Measurements from ENCODE around the gene HMGB4.

DNA sequence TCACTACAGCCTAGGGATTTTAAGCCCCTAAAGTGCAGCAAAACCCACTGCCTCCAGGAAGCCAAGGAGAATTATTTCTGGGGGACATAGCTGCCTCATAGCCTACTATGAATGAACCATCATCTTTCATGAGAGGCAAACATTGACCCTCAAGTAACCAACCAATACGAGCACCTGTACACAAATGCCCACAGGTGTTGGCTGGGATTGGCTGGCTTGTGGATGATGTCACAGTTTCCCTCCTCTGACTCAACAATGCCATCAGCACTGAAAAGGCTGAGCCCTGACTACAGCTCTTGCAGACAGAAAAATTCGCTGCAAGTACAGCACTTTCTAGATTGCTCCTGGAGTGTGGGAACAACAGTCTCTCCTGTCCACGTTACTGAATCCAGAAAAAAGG is at the start of gene HMGB4:
- no peak for TF ChIP-seq MYNN (tag by site-specific recombination; IDR thresholded peaks at IDR 0.05; ENCODE audit: borderline replicate concordance)
- TF ChIP-seq, protein P1, sequence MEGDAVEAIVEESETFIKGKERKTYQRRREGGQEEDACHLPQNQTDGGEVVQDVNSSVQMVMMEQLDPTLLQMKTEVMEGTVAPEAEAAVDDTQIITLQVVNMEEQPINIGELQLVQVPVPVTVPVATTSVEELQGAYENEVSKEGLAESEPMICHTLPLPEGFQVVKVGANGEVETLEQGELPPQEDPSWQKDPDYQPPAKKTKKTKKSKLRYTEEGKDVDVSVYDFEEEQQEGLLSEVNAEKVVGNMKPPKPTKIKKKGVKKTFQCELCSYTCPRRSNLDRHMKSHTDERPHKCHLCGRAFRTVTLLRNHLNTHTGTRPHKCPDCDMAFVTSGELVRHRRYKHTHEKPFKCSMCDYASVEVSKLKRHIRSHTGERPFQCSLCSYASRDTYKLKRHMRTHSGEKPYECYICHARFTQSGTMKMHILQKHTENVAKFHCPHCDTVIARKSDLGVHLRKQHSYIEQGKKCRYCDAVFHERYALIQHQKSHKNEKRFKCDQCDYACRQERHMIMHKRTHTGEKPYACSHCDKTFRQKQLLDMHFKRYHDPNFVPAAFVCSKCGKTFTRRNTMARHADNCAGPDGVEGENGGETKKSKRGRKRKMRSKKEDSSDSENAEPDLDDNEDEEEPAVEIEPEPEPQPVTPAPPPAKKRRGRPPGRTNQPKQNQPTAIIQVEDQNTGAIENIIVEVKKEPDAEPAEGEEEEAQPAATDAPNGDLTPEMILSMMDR (tag by site-specific recombination; IDR thresholded peaks at IDR 0.05) = no peak
- TF ChIP-seq, protein P2, sequence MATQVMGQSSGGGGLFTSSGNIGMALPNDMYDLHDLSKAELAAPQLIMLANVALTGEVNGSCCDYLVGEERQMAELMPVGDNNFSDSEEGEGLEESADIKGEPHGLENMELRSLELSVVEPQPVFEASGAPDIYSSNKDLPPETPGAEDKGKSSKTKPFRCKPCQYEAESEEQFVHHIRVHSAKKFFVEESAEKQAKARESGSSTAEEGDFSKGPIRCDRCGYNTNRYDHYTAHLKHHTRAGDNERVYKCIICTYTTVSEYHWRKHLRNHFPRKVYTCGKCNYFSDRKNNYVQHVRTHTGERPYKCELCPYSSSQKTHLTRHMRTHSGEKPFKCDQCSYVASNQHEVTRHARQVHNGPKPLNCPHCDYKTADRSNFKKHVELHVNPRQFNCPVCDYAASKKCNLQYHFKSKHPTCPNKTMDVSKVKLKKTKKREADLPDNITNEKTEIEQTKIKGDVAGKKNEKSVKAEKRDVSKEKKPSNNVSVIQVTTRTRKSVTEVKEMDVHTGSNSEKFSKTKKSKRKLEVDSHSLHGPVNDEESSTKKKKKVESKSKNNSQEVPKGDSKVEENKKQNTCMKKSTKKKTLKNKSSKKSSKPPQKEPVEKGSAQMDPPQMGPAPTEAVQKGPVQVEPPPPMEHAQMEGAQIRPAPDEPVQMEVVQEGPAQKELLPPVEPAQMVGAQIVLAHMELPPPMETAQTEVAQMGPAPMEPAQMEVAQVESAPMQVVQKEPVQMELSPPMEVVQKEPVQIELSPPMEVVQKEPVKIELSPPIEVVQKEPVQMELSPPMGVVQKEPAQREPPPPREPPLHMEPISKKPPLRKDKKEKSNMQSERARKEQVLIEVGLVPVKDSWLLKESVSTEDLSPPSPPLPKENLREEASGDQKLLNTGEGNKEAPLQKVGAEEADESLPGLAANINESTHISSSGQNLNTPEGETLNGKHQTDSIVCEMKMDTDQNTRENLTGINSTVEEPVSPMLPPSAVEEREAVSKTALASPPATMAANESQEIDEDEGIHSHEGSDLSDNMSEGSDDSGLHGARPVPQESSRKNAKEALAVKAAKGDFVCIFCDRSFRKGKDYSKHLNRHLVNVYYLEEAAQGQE (tag by site-specific recombination; IDR thresholded peaks at IDR 0.05) = no peak
- TF ChIP-seq, protein P3, sequence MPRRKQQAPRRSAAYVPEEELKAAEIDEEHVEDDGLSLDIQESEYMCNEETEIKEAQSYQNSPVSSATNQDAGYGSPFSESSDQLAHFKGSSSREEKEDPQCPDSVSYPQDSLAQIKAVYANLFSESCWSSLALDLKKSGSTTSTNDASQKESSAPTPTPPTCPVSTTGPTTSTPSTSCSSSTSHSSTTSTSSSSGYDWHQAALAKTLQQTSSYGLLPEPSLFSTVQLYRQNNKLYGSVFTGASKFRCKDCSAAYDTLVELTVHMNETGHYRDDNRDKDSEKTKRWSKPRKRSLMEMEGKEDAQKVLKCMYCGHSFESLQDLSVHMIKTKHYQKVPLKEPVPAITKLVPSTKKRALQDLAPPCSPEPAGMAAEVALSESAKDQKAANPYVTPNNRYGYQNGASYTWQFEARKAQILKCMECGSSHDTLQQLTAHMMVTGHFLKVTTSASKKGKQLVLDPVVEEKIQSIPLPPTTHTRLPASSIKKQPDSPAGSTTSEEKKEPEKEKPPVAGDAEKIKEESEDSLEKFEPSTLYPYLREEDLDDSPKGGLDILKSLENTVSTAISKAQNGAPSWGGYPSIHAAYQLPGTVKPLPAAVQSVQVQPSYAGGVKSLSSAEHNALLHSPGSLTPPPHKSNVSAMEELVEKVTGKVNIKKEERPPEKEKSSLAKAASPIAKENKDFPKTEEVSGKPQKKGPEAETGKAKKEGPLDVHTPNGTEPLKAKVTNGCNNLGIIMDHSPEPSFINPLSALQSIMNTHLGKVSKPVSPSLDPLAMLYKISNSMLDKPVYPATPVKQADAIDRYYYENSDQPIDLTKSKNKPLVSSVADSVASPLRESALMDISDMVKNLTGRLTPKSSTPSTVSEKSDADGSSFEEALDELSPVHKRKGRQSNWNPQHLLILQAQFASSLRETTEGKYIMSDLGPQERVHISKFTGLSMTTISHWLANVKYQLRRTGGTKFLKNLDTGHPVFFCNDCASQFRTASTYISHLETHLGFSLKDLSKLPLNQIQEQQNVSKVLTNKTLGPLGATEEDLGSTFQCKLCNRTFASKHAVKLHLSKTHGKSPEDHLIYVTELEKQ (tag by site-specific recombination; IDR thresholded peaks at IDR 0.05; ENCODE audit: borderline replicate concordance) = no peak
- no peak for TF ChIP-seq ZNF239 (tag by site-specific recombination; IDR thresholded peaks at IDR 0.05)

Measured in HEK293 (cell line).